Astrocyte (in vitro differentiated cells and primary cell): ENCODE measurements around the gene GREM2.

ENCODE experiments used
- CTCF ChIP-seq: IDR thresholded peaks from 2 replicates; pipeline ENCODE4 v1.5.1; 2011; ENCODE audit warnings: low read depth, mild to moderate bottlenecking, inconsistent platforms, low read length, moderate library complexity; ENCODE audit not compliant: insufficient read depth
- EZH2 ChIP-seq: IDR thresholded peaks from 2 replicates; pipeline ENCODE4 v1.6.1; 2012; ENCODE audit warnings: mild to moderate bottlenecking, low read length, inconsistent platforms; ENCODE audit not compliant: insufficient read depth

- no peak for TF ChIP-seq CTCF
- TF ChIP-seq EZH2, result no peak
Measured at GRCh38 chr1:240599830-240600229, 12.1 kb downstream of the GREM2 start.
